22Rv1 (cell line): ENCODE measurements around the gene MARF1.

Experiments used
- CTCF ChIP-seq: fragments of 450-650 bp; IDR thresholded peaks from 2 replicates; pipeline ENCODE4 v1.5.1; 2017; ENCODE audit warnings: mild to moderate bottlenecking
- ZFX ChIP-seq: fragments of 450-650 bp; IDR thresholded peaks from 2 replicates; pipeline ENCODE4 v1.6.1; 2017; ENCODE audit warnings: antibody characterized with exemption, borderline replicate concordance

DNA sequence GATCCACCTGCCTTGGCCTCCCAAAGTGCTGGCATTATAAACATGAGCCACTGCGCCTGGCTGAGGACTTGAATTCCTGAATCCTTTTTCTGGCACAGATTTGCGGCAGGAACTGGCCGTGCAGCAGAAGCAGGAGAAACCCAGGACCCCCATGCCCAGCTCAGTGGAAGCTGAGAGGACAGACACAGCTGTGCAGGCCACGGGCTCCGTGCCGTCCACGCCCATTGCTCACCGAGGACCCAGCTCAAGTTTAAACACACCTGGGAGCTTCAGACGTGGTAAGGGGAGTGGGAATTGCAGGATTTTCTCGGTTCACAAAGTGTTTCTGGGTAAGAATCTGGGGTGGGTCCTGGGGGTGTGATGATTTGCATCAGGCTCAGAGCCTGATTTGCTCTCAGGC is 48.1 kb upstream of the MARF1 start:
- TF ChIP-seq CTCF: no peak
- no peak for TF ChIP-seq ZFX
